ENCODE data around the gene TULP4.

The TULP4 gene

GRCh38 chr6:158531970-158532369 is 219.7 kb downstream of the TULP4 start:
- Histone ChIP-seq H3K4me3 (ENCODE audit: low read length, poor library complexity, severe bottlenecking) (no peak overlapping the region), H3K36me3 (ENCODE audit: insufficient read depth, low read length) (no peaks in the 10 kb centered on the region), H3K9me3 (ENCODE audit: insufficient read depth, low read depth, low read length) (no peaks in the 10 kb centered on the region; the same call in 1 of the 2 replicates), H3K79me2 (ENCODE audit: insufficient read depth, low read length) (no peaks in the 10 kb centered on the region), H3K9me2 (replicated peaks; ENCODE audit: low read depth, low read length) (no peaks in the 10 kb centered on the region), H3F3A (ENCODE audit: low read depth) (no peaks in the 10 kb centered on the region), H2AFZ (ENCODE audit: low read length) (no peak overlapping the region), H3K27me3 (ENCODE audit: insufficient read depth, low read length, poor library complexity, severe bottlenecking) (no peaks in the 10 kb centered on the region), H3K4me2 (ENCODE audit: low read depth, low read length, poor library complexity, severe bottlenecking) (no peak overlapping the region), H4K20me1 (ENCODE audit: insufficient read depth, low read length, poor library complexity, severe bottlenecking) (no peaks in the 10 kb centered on the region), H3K4me1 (ENCODE audit: insufficient read depth, low read length, poor library complexity, severe bottlenecking) (no peaks in the 10 kb centered on the region), H3K9ac (ENCODE audit: low read depth, low read length, poor library complexity, severe bottlenecking) (no peak overlapping the region)
- TF ChIP-seq EZH2phosphoT487 (IDR thresholded peaks at IDR 0.05; ENCODE audit: borderline replicate concordance): no peak
- TF ChIP-seq, protein P1, sequence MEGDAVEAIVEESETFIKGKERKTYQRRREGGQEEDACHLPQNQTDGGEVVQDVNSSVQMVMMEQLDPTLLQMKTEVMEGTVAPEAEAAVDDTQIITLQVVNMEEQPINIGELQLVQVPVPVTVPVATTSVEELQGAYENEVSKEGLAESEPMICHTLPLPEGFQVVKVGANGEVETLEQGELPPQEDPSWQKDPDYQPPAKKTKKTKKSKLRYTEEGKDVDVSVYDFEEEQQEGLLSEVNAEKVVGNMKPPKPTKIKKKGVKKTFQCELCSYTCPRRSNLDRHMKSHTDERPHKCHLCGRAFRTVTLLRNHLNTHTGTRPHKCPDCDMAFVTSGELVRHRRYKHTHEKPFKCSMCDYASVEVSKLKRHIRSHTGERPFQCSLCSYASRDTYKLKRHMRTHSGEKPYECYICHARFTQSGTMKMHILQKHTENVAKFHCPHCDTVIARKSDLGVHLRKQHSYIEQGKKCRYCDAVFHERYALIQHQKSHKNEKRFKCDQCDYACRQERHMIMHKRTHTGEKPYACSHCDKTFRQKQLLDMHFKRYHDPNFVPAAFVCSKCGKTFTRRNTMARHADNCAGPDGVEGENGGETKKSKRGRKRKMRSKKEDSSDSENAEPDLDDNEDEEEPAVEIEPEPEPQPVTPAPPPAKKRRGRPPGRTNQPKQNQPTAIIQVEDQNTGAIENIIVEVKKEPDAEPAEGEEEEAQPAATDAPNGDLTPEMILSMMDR (conservative IDR thresholded peaks at IDR 0.05; ENCODE audit: low read length): no peak

GRCh38 chr6:158536084-158536890 is 224.0 kb downstream of the TULP4 start:
- H2AFZ ChIP-seq (ENCODE audit: low read length): no peak overlapping the region
- H3K4me3 ChIP-seq (ENCODE audit: low read length, poor library complexity, severe bottlenecking): no peak overlapping the region
- H3K4me1 ChIP-seq (ENCODE audit: insufficient read depth, low read length, poor library complexity, severe bottlenecking): no peaks in the 10 kb centered on the region
- no peaks in the 10 kb centered on the region; the same call in 1 of the 2 replicates for H3K9me3 ChIP-seq (ENCODE audit: insufficient read depth, low read depth, low read length)
- no peaks in the 10 kb centered on the region for H3K9me2 ChIP-seq (replicated peaks; ENCODE audit: low read depth, low read length)
- no peak overlapping the region for H3K4me2 ChIP-seq (ENCODE audit: low read depth, low read length, poor library complexity, severe bottlenecking)
- no peaks in the 10 kb centered on the region for H3K36me3 ChIP-seq (ENCODE audit: insufficient read depth, low read length)
- H3K79me2 ChIP-seq (ENCODE audit: insufficient read depth, low read length): no peaks in the 10 kb centered on the region
- no peaks in the 10 kb centered on the region for H4K20me1 ChIP-seq (ENCODE audit: insufficient read depth, low read length, poor library complexity, severe bottlenecking)
- H3F3A ChIP-seq (ENCODE audit: low read depth): no peaks in the 10 kb centered on the region
- no peaks in the 10 kb centered on the region for H3K27me3 ChIP-seq (ENCODE audit: insufficient read depth, low read length, poor library complexity, severe bottlenecking)
- TF ChIP-seq, protein P1 (conservative IDR thresholded peaks at IDR 0.05; ENCODE audit: low read length): no peak
- TF ChIP-seq EZH2phosphoT487 (IDR thresholded peaks at IDR 0.05; ENCODE audit: borderline replicate concordance): no peak
- no peak overlapping the region for H3K9ac ChIP-seq (ENCODE audit: low read depth, low read length, poor library complexity, severe bottlenecking)

DNA sequence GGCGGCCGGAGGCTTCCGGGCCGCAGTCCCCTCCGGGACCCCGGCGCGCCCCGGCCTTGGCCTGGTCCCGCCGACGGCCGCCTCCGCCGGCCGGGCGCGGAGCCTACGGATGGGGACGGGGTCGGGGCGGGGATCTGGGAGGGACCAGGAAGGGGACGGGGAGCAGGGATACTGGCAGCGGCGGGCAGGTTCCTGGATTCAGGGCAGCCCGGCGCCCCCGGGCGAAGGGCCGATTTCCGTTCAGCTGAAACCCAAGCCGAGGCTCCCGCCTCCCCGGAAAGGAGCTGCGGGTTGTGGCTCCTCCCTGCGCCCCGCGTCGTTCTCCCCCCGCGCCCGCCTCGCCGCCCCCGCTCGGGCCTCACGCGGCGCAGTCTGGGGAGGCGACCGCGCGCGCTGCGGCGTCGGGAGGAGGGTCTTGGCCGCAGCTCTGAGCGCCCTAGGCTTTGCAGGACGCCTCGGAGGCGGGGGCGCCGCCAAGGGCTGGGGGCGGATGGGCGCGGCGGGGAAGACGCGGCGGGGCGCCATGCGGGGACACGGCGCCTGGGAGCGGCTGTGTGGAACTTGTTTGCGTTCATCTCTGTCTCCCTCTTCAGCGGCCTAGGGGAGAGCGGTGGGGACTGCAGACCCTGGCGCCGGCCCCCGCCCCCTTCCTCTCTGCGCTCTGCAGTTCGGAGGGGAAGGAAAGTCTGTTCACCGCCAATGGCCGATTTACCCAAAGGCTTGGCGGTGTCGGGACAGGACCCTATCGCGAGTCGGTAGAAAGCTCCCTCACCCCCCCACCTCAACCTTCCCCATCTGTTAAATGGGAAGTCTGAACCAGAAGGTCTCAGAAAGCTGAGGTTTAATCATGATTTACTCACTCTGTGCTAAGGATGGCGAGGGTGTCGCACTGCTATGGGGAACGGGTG is 224.9 kb downstream of the TULP4 start:
- Histone ChIP-seq H2AFZ (ENCODE audit: low read length) (no peak overlapping the region), H3K4me3 (ENCODE audit: low read length, poor library complexity, severe bottlenecking) (no peak overlapping the region), H3F3A (ENCODE audit: low read depth) (no peaks in the 10 kb centered on the region)

More for the DNA sequence above, 224.9 kb downstream of the TULP4 start:
- Histone ChIP-seq H3K9ac (ENCODE audit: low read depth, low read length, poor library complexity, severe bottlenecking) (no peak overlapping the region), H3K36me3 (ENCODE audit: insufficient read depth, low read length) (no peaks in the 10 kb centered on the region), H3K9me3 (ENCODE audit: insufficient read depth, low read depth, low read length) (no peaks in the 10 kb centered on the region; the same call in 1 of the 2 replicates), H4K20me1 (ENCODE audit: insufficient read depth, low read length, poor library complexity, severe bottlenecking) (no peaks in the 10 kb centered on the region), H3K79me2 (ENCODE audit: insufficient read depth, low read length) (no peaks in the 10 kb centered on the region), H3K27me3 (ENCODE audit: insufficient read depth, low read length, poor library complexity, severe bottlenecking) (no peaks in the 10 kb centered on the region), H3K4me2 (ENCODE audit: low read depth, low read length, poor library complexity, severe bottlenecking) (no peak overlapping the region), H3K9me2 (replicated peaks; ENCODE audit: low read depth, low read length) (no peaks in the 10 kb centered on the region), H3K4me1 (ENCODE audit: insufficient read depth, low read length, poor library complexity, severe bottlenecking) (no peaks in the 10 kb centered on the region)
- no peak for TF ChIP-seq EZH2phosphoT487 (IDR thresholded peaks at IDR 0.05; ENCODE audit: borderline replicate concordance)
- TF ChIP-seq, protein P1 (conservative IDR thresholded peaks at IDR 0.05; ENCODE audit: low read length): no peak

Measured in Loucy (cell line).